ENCODE data around the gene SMAD2. TPM values are rescaled to one million over a fixed set of nuclear protein-coding genes. Genes with fewer than 3 reads are reported as not detected.
"Not testable (repeated sequence)": the region's sequence is repeated elsewhere in the genome, so short reads cannot be mapped to it uniquely, and the experiment has no call there.

Gene SMAD2
- total RNA-seq, 2 donors from 2014 or later, result 118 to 123 TPM

- ATAC-seq (no peak), DNase-seq (no peak)
- intact Hi-C loops (cut with DNase I, micrococcal nuclease), result loop anchor here in 1 of 2 donors (5.0 kb wide), 1 partner anchor 248 kb away; no protein-coding TSS in a partner anchor
These were observed 156.5 kb downstream of the SMAD2 start for GRCh38 chr18:47773931-47774330.

- intact Hi-C loops (cut with DNase I, micrococcal nuclease), result loop anchor here in 1 of 2 donors (5.0 kb wide), 1 partner anchor 250 kb away; no protein-coding TSS in a partner anchor
- ATAC-seq (peak; percentile 97), DNase-seq (peak; percentile 49 to 77)
These were observed 157.8 kb downstream of the SMAD2 start for GRCh38 chr18:47772374-47773248.

GRCh38 chr18:47771922-47772321 lies 158.5 kb downstream of the SMAD2 start:
- DNase-seq (no peak), ATAC-seq (no peak)
- intact Hi-C loops (cut with DNase I, micrococcal nuclease), result loop anchor here in 1 of 2 donors (5.0 kb wide), 1 partner anchor 250 kb away; no protein-coding TSS in a partner anchor

- ATAC-seq, result no peak
- intact Hi-C loops (cut with DNase I, micrococcal nuclease), result no loop called here
- no peak for DNase-seq
These were observed 162.8 kb downstream of the SMAD2 start for GRCh38 chr18:47767699-47768098.

GRCh38 chr18:47767198-47767597 lies 163.3 kb downstream of the SMAD2 start:
- DNase-seq; ATAC-seq; intact Hi-C loops (cut with DNase I, micrococcal nuclease): not testable (repeated sequence)

Data from left colon (tissue), 2 donors.